ENCODE measurements around the gene PLEKHG3.

- no peak for TF ChIP-seq POLR2A (IDR thresholded peaks at IDR 0.05; ENCODE audit: low read depth, low read length)
- no peak for TF ChIP-seq POLR2AphosphoS5 (IDR thresholded peaks at IDR 0.05; ENCODE audit: low read depth, low read length)
- TF ChIP-seq TAF1 (IDR thresholded peaks at IDR 0.05; ENCODE audit: low read depth, low read length), result no peak
- no peak for TF ChIP-seq SPI1 (IDR thresholded peaks at IDR 0.05; ENCODE audit: low read depth, low read length)
These were observed 23.9 kb downstream of the PLEKHG3 start for GRCh38 chr14:64728106-64728505.

Measured in GM12891 (cell line).